C4-2B (cell line): ENCODE measurements around the gene CDK6.

Source experiments
- H3K27ac ChIP-seq: fragments of 450-650 bp; 2 replicates; pipeline ENCODE4 v1.5.1; 2017
- CTCF ChIP-seq: fragments of 450-650 bp; conservative IDR thresholded peaks from 2 replicates; pipeline ENCODE4 v1.5.1; 2017; ENCODE audit warnings: mild to moderate bottlenecking
- ZFX ChIP-seq: fragments of 450-650 bp; IDR thresholded peaks from 2 replicates; pipeline ENCODE4 v1.6.1; 2017

CDK6 gene

GRCh38 chr7:92827464-92828120 is 8.8 kb downstream of the CDK6 start:
- TF ChIP-seq ZFX, result no peak
- TF ChIP-seq CTCF, result no peak
- H3K27ac ChIP-seq, result no peak overlapping the region

DNA sequence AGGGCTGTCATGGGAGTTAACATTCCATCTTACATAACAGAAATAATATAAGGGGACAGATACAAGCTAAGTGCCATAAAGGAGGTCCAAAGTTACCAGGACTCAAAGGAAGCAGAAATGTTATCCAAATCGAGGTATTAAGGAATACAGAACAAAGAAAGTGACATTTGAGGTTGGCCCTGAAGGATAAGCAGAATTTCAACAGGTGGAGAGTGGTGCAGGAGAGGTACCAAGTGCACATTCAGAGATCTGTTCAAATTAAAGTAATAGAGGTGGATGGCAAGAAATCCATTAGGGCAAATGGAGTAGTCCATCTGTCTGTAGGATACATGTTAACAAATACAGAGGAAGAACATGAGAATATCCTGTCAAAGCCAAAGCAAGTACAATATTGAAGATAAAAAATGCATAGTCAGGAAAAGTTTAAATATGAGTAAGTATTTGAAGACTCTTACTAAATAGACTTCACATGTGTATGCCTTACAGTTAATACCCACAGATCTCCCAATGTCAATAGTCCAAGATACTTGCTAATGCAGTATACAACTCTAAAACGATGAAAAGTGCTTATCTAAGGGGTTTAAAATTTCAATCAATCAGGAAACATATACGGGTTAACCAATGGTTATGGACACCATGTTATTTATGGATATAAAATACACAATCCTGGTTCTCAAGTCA is 10.0 kb downstream of the CDK6 start:
- TF ChIP-seq CTCF (no peak), ZFX (no peak)
- H3K27ac ChIP-seq, result no peak overlapping the region

DNA sequence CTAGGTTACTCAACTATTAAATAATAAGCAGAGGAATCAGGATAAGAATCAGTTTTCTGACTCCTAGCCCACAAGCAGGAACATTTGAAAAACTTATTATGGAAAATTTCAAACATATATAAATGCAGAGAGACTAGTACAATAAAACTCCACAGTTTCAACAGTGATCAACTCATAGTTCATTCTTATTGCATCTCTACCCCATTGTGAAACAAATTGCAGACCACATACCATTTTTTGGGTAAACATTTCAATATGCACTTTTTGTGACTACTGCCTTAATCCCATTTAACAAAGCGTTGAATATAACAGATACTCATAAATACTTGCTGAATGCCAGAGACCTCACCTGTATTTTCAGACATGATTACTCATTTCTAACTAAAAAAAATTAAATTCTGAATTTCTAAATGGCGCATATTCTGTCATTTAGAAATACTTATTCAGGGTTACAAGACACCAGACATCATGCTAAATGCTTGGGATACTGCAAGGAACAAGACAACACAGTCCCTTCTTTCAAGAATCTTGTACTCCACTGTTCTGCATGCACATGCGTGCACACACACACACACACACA is 11.4 kb downstream of the CDK6 start:
- no peak overlapping the region for H3K27ac ChIP-seq
- no peak for TF ChIP-seq ZFX
- no peak for TF ChIP-seq CTCF

- TF ChIP-seq ZFX (no peak), CTCF (no peak)
- H3K27ac ChIP-seq, result no peak overlapping the region
These were observed 11.9 kb downstream of the CDK6 start for GRCh38 chr7:92824450-92824849.

DNA sequence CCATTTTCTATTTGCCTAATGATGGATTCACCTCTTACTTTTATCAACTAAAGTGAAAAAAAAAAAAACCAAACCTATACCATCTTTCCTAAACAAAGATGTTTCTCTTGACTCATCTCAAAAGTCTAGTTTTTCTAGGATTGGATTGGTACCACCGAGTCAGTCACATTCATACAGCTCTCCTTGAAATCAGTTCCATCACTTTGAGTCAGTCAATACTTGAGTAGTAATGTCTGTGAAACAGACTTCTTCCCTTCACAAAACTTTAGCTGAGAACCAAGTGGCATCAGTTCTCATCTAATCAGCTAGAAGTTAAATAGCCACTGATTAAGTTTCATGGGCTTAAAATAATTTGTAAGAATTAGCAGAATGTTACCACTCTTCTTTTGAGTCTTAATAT is 13.3 kb downstream of the CDK6 start:
- no peak overlapping the region for H3K27ac ChIP-seq
- TF ChIP-seq ZFX (no peak), CTCF (no peak)

- no peak overlapping the region for H3K27ac ChIP-seq
- TF ChIP-seq ZFX (no peak), CTCF (no peak)
These were observed 16.2 kb downstream of the CDK6 start for GRCh38 chr7:92820191-92820590.

DNA sequence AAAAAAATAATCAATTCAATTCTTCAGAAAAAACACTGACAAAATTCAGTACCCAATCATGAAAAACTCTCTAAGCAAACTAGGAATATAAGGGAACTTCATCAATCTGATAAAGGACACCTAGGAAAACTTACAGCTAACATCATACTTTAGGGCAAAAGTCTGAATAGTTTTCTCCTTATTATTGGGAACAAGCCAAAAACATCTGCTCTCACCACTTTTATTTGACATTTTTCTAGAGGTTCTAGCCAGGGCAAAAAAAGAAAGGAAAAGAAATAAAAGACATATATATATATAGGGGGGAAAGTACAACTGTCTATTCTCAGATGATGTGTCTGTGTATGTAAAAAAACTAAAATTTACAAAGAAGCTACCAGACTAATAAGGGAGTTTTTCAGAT is 19.0 kb downstream of the CDK6 start:
- no peak overlapping the region for H3K27ac ChIP-seq
- TF ChIP-seq CTCF, result no peak
- TF ChIP-seq ZFX, result no peak
